ENCODE data around the gene COL12A1.

COL12A1 gene

DNA sequence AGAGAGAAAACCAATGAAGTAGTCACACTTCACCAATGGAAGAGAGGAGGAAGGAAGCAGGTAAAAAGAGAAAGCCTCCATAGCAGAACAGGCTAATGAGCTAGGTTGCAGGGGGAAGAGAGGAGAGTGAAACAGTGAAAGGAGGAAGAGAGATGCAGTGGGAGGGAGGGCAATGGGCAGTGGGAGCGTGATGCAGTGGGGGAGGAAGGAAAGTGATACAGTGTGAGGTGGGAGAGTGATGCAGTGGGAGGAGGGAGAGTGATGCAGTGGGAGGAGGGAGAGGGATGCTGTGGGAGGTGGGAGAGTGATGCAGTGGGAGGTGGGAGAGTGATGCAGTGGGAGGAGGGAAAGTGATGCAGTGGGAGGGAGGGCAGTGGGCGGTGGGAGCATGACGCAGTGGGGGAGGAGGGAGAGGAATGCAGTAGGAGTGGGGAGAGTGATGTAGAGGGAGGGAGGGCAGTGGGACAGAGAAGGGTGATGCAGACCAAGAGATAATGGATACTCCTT is 29.7 kb downstream of the COL12A1 start:
- no peak for DNase-seq

DNA sequence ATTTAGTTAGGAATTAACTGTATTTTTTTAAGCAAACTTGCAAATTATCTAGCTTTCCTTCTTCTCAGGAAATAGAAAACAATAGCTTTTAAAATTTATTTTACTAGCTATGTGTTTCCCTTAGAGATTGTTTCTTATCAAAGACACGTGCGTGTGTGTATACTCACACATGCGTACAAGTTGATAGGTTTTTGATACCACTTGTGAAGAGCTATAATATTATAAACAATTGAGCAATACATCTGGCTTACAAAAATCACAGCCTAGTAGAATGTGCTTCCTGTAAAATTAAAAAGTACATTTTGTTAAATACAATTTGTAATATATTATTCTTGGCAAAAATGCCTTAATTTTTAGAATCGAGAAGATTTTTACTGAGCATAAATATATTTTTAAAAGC is 33.9 kb downstream of the COL12A1 start:
- DNase-seq, result no peak

DNA sequence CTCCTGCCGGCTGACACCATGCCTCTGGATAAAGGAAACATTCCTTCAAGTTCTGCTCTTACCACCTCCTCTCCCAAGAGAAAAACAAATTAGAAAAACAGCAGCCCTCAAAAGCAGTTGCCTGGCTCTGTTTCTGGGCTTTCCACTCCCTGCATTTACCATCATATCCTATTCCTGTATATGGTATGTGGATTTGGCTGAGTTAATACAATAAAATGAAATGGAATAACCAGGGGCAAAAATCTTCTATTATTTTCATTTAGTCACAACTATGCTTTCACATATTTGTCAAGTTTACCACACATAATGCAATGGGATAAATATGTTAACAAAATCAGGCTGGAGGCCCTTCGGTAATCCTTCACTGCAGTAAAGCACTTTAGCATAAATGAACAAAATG is 34.3 kb downstream of the COL12A1 start:
- DNase-seq, result no peak

DNA sequence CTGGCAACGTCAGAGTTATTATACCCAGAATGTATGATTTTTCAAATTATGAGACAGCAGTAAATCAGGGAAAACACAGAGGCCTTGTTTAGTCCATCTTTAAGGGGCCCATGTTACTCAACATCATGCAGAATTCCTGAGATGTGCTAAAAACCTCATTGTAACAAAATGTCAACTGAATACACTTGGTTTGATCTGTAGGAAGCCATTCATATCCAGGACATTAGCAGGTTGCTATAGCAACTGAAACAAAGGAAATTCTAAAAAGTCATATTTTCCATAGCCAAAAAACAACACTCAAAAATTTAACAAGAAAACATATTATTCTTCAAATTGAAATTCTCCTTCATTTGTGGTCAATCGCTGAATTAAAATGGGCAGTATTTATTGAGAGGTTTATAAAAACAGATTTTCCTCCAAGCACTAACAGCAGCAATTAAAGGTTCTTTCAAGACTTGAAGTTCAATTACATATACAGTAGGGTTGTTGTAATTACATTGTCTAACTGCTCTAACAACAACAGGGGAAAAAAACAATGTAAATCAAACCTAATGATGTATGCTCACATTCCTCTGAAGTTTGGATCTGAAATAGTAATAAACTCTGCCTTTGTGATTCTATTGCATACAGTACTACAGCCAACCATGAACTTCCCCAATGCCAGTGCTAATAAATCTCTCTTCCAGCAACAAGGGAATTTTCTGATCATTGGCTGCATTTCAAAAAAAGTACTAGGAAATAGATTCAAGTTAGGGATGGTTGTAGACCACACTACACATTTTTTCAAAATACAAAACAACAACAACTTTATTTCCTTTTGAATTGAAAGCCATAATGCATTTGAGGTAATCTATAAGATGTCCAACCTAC is 34.9 kb downstream of the COL12A1 start:
- no peak for DNase-seq

DNA sequence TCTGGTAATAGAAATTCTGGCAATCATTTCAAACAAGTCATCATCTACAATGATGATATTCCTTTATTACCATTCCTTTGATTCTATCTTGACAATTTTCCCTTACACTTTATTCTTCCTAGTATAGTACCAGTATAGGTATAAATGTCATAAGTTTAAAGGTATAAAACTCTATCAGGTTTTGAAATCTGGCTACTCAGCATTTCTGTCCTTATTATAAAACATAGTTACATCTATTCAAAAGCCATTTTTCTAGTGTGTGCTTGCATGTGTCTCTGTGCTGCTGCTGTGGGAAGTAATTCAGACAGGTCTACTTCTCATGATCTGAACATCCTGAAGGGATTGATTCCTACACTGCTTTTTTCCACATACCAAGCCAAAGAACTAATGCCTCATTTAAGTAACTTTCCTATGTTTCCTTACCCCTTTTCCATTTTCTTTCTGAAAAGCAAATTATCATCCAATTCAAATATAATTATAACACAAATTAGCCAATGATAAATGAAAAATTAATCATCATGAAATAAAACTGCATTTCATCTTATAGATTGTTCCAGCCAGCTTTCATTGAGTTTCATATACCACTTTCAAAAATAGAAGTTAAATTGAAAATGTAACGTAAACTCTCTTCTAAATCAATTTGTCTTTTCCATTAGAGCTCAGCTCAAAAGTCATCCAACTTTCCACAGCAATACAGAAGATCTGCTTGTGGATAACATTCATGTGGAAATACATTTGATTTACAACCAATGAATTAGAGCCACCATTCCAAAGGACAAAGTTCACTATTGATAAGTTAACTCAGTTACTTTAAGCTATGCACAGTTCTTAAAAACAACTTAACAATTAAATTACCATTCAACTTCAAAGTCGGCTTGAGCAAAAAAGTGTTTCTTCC is 35.9 kb downstream of the COL12A1 start:
- no peak for DNase-seq

DNA sequence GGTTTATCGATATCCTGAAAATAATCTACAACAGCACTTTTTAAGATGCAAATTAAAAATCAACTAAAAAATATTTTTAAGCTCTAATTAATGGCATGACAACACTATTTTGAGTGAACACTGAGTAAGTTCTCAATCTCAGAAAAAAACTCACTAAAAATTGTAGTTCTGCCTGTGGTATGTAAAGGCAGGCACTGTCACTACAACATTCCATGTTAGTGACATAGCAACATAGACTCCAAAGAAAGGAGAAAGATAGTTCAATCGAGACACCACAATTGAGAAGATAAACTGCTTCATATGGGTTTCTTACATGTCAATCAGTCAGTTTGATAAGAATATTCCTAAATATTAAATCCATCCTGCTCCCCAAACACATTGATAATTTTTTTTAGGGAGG is 38.0 kb downstream of the COL12A1 start:
- DNase-seq, result no peak

DNA sequence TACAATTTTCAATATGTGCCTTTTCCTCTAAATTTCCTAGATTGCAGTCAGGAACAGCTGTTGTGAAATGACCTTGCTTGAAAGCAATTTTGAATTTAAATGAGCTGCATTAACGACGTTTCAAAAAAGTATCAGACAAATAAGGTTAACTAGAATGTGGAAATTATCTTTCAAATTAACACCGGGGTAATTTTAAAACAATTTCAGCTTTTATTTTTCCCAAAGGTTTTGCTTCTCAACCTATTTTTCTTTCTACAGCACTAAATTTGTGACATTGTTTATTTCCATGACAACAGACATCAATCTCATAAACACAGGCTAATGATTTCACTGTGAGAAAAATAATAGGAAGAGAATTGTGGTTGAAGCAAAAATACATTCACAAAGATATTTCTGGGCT is 38.5 kb downstream of the COL12A1 start:
- no peak for DNase-seq

DNA sequence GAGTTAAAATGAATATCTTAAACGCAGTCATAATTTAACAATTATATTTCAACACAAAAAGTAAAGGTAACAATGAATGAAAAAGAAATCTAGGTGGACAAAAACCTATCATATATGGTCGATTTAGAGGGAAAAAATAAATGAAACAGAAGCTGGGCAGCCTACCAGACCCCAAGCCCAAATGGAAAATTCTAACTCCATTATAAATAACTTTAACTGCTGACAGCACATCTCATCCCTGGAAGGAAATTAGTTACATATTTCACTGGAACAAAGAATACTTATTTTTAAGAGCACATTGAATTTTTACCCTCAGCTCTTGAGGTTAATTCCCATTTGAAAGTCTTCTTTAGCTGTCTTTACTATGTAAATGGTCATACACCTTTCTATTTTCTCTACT is 39.1 kb downstream of the COL12A1 start:
- DNase-seq, result no peak

DNA sequence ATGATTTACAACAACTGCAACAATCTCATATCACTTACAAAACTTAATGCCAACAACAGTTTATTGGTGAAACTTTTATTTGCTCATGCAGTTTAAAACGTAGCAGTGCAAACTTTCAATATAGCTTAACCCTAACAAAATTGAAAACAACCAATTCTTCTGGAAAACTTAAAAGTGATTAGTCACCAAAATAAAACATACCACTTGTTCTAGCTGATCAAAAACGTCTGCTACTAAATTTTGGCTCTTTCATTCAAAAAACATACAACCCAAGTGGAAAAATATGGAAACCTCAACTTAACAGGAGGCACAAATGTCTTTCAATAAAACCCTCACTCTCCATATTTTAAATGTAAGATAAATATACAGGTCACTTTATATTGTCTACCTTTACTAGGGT is 39.6 kb downstream of the COL12A1 start:
- no peak for DNase-seq

DNA sequence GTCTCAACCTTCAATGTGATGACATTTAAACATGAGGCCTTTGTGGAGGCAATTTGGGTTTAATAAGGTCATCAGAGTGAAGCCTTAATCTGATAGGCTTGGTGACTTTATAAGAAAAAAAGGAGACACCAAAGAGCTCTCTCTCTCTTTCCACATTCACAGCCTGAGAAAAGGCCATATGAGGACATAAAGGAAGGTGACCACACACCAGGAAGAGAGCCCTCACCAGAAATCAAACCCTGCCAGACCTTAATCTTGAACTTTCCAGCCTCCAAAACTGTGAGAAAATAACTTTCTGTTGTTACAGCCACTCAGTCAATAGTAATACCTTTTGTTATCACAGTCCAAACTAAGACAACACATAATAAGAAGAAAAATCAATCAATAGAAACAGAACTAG is 47.7 kb downstream of the COL12A1 start:
- DNase-seq, result no peak

DNA sequence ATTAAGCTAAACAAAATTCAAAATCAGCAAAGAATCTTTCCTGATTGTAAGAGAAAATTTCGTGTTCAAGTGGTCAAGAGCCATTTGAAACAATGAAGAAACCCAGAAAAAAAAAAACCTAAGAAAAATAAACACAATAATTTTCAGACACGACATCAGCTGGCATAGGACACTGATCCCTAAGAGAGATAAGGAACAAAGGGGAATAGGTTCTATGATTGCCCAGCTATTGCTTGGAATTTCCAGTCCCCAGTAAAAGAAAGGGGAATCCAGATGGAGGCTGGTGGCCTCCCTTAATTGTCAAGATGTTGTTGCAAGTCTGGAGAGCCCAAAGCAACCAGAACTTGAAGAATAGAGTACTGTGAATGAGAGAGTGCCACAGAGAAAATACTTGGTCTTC is 48.5 kb downstream of the COL12A1 start:
- DNase-seq, result no peak

DNA sequence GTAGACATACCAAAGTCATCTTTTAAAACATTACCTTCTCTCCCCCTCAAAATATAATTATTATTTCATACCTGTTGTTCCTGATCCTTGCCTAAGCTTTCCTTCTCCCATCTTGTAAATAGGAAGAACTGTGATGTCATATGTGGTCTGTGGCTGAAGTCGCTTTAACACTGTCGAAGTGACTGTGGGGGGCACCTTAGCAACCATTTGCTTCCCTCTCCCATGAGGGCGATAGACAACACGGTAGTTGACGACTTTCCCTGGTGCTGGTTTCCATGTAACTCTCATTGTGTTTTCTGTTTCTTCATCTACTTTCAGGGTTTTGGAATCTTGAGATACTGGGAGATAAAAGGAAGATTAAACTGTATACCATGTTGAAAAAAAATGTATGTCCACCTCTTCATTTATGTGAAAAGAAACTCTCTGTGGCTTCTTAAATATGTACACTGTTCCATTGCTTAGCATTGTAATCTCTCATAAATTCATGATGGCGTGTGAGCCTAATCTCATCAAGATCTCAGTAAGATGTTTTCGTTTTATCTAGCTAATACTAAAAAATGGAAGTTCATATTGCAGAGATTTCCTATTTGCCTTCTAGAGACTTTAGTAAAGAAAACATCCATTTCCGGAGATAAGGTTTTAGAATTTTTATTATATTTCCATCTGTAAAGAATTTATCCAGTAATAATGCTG is 49.5 kb downstream of the COL12A1 start:
- DNase-seq, result no peak

DNA sequence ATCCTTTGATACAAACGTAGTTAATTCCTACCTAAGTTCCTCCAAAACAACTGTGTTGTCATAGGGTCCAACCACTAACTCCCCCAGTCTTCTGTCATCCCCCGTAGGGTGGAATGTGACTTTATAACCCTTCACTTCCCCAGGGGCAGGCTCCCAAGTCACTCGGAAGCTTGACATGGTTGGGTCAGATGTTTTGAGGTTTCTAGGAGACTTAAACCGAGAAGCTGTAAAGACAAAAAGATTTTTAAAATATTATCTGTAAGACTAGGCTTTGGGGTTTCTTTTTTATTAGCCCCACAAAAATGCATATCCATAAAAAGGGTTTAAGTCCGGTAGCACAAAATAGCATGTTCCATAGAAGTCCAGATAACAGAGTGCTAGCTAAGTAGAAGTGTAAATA is 50.2 kb downstream of the COL12A1 start:
- DNase-seq, result no peak

DNA sequence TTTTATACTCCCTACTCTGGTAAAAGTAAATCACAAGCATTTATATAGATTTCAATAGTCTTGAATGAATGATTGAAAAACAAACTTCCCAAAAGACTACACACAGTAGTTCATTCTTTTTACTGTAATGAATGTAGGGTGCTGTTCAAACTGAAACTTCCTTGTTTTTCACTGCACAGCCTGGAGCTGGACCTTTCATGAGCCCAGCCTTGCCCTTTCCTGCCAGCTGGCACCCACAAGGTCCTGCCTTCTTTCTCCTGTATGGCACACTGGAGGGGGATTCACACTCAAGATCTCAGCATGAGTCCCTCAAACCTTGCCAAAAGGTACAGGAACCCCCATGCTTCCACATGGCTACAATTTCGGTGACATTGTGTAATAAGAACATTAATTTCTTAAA is 50.9 kb downstream of the COL12A1 start:
- DNase-seq, result no peak

DNA sequence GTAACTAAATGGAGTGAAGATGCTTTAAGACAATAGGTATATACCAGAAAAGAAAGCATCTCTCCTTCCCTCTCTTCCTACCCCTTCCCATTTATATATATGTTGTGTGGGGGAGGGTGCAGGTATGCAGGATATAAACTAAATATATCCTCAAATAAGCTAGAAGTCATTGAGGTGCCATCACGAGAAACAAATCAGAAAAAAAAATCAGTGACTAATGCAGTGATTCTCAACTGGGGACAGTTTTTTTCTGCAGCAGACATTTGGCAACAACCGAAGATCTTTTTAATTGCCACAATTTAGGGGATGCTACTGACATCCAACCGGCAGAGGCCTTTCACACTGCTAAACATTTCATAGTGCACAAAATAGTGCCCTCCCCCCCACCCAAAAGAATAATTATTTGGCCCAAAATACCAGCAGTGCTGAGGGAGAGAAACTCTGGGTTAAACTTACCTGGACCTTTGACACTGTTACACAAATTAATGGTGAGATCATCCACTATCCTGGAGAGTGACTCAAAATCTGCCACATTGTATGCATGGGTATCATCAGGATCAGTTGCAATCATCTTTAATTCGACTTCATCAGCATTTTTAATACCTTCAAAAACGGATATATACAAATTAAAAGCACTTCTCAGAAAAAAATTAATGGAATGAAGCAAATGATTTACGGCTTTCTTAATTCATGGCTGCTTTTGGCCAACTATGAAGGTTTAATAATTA is 55.0 kb downstream of the COL12A1 start:
- no peak for DNase-seq

DNA sequence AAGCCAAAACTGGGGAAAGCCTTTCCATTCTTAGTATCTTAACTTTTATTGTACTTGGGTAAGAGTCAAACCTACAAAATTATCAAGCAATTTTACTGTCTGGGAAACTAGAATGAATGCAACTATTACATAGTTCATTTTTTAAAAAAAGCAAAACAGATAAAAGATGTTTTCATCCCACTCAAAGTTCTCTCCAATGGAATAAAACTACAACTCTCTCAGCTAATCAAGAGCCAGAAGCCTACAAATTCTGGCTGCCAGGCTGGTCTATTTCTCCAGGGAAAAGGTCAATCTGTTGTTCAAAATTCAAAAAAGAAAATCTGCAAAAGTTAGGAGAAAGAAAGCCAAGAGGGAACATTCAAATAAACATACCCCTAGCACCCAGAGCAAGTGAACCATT is 56.2 kb downstream of the COL12A1 start:
- no peak for DNase-seq

DNA sequence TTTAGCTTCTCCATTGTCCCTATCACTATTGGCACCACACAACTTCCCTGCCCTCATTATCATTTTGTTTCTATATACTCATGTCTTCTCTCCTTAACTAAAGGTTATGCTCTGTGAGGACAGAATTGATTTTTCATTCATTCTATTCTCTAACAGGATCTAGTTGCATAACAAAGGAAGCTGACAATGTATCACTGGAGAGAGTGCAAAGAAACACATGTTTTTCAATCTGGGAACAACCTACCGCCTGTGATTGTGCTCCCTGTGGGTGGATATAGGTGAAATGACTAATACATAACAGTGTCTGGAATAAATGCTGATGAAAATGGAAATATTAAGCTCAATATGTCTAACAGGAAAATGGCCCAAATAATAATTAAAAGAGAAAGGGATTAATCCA is 56.6 kb downstream of the COL12A1 start:
- DNase-seq, result no peak

DNA sequence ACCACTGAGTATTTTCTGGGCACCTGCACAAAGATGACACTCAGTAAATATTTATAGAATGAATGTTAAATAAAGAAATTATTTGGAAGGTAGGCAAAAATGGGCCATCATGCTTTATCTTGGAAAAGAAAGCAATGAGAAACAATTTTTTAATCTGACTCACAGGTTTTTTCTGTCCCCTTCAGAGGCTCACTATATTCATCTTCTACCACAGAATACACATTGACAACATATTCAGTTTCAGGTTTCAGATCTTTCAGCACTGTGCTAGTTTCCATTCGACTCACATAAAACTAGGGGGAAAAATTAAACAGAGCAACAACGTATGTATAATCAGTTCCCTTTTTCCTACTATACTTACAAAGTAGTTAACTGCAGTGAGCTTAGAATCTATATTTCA is 58.3 kb downstream of the COL12A1 start:
- DNase-seq, result no peak

DNA sequence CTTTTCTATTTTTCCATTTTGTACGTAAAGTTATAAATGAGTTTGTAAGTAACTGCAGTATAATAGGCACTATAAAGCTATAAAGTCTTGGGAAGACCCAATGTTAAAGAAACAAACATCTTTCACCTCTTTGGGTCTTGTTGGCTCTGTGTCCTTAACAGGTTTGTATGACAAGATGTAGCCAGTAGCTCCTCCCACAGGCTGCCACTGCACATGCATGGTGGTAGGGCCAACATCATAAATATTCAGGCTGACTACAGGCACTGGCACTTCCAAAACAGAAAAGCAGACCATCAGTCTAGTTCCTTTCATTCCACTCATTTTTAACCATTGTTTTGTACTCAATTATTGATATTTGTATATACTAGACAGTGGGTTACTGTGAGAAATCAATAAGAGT is 59.9 kb downstream of the COL12A1 start:
- no peak for DNase-seq

DNA sequence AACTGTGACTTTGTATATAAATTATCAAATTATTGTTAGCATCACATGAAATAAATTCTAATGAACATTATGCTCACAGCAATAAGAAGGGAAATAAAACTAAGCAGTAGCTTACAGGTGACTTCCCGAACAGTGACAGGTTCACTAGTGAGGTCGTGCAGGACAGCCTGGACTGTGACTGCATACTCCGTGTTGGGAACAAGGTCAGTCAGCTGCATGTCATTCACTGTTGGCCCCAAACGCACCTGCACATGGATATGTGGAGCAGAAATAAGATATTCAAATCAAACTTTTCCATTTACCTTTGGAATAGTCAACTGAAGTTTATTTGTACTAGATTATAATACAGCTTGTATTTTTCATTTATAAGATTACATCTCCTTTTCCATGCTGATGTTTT is 60.6 kb downstream of the COL12A1 start:
- DNase-seq, result no peak

DNA sequence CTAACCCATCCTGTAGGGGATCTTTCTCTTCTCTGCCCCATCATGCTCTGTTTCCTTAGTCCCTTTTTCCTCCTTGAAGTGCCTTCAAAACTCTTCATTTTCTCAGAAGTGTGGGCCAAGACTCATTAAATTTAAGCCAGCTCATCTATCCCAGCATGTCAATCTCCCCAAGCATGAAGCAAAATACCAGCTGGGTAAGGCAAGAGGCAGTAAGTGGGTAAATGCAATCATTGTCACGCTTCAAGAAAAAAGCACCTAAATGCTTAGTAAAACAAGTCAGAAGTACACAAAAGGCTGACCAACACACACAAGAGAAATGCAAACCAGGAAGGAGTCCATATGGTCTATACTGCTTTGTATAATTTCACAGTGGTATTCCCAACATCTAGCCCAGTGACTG is 61.5 kb downstream of the COL12A1 start:
- DNase-seq, result no peak

DNA sequence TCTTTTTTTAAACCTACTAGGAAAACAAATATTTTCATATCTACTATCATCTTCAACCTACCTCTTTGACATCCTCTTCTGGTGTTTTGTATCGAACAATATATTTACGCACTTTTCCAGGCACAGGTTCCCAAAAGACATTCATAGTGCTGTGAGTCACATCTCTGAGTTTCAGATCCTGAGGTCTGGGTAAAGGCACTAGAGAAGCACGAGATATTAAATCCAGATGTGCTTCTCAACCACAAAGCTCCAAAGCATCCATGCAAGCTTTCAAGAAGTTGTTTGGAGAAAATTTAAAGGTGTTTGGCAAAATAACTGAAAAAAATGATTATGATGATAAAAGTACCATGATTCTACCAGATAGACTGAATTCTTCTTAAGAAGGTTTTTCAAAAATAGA is 62.7 kb downstream of the COL12A1 start:
- no peak for DNase-seq

DNA sequence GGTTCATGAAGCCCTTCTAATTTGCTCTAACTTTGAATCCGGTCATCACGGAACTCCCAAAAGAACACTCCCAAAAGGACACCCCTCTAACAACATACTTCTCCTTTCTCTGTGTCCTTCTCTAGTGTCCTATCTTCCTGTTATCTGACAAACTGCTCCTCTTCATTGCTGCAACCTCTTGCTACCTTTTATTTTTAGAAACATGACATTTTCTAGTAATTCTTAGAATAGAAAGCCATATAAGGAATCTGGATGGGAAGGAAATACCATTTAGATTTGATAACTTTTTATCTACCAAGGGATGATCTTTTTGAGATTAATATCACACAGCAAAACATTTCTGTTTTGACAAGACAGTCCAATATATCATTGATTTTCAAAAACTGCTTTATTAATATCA is 63.1 kb downstream of the COL12A1 start:
- DNase-seq, result no peak

All from effector CD8-positive, alpha-beta T cell (primary cell).